Measurements from ENCODE around the gene C1RL.
"Not testable (repeated sequence)": the region's sequence is repeated elsewhere in the genome, so short reads cannot be mapped to it uniquely, and the experiment has no call there.

The C1RL gene

DNA sequence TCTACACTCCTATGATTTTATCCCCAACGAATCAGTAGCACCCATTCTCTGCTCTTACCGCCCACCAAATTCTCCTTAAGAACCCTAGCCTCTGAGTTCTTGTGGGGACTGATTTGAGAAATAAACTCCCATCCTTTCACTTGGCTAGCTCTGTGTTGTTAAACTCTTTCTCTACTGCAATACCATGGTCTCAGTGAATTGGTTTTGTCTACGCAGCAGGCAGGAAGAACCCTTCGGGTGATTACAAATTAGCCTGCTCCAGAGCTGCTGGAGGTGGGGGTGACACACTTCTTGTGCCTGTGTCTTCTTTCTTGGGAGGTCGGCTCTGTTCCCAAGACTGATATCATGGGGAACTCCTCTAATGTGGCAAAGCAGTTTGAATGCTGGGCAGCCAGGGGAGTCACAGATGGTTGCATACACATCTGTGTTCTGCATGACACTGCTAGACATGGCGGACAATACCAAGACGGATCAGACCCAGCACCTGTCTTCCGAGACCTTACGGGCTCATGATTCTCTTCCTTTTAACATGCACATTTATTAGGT lies 50.1 kb downstream of the C1RL start:
- DNase-seq: no peak

DNA sequence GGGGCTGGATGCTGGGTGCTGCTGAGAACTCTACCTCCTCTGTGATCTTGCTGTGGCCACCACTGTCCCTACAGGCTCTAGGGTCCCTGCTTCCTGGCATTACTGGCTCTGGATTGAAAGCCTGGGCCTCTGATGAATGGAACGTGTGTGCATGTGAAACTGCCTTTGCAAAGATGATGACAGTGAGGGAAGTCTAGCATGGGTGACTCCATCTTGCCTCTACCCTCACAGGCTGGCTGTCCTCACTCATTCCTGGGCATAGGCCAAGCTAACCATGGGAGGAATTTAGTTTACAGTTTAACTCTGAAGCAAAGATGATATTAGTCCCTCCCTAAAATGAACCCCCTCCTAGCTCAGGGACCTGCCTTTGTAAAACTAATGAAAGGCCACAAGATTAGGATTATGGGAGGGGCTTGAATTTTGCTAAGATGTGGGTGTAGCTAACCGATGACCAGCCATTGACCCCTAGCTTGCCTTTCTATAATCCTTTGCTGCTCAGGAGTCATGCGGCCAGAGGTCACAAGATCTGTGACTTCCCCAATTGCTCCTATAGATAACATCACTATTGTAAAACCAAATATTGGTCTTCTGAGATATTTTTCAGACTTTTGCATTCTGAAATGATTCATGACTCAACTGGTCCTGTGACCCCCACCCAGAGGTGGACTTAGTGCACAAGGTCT lies 50.7 kb downstream of the C1RL start:
- no peak for DNase-seq

DNA sequence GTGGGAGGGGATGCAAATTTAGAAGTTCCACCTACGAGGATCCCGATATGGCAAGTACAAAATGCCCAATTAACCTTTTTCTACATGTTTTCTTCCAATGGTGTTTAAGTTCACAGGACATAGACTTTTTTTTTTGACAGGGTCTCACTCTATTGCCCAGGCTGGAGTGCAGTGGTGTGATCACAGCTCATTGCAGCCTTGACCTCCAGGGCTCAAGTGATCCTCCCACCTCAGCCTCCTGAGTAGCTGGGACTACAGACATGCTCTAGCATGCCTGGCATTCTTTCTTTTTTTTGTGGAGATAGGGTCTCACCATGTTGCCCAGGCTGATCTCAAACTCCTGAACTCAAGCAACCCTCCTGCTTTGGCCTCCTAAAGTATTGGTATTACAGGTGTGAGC lies 53.3 kb downstream of the C1RL start:
- DNase-seq: not testable (repeated sequence)

DNA sequence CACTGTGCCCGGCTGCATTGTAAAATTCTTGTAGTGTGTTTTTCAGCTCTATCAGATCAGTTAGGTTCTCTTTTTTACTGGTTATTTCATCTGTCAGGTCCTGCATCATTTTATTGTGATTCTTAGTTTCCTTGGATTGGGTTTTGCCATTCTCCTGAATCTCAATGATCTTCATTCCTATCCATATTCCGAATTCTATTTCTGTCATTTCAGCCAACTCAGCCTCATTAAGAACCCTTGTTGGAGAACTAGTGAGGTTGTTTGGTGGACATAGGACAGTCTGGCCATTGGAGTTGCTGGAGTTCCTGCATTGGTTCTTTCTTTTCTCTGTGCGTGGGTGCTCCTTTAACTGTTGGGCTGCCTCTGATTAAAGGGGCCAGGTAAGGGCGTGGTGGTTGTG lies 54.1 kb downstream of the C1RL start:
- DNase-seq: no peak

DNA sequence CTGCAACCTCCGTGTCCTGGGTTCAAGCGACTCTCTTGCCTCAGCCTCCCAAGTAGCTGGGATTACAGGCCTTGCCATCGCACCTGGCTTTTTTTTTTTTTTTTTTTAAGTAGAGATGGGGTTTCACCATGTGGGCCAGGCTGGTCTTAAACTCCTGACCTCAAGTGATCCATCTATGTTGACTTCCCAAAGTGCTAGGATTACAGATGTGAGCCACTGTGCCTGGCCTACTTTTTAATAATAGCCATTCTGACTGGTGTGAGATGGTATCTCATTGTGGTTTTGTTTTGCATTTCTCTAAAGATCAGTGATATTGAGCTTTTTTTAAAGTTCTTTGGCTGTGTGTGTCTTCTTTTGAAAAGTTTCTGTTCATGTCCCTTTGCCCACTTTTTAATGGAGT lies 59.0 kb downstream of the C1RL start:
- DNase-seq: not testable (repeated sequence)

DNA sequence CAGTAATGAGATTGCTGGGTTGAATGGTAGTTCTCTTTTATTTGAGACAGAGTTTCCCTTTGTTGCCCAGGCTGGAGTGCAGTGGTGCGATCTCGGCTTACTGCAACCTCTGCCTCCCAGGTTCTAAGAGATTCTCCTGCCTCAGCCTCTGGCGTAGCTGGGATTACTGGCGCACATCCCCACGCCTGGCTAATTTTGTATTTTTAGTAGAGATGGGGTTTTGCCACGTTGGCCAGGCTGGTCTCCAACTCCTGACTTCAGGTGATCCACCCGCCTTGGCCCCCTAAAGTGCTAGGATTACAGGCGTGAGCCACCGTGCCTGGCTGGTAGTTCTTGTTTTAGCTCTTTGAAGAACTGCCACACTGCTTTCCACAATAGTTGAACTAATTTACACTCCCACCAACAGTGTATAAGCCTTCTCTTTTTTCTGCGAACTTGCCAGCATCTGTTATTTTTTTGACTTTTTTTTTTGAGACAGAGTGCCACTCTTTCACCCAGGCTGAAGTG lies 59.5 kb downstream of the C1RL start:
- DNase-seq: not testable (repeated sequence)

DNA sequence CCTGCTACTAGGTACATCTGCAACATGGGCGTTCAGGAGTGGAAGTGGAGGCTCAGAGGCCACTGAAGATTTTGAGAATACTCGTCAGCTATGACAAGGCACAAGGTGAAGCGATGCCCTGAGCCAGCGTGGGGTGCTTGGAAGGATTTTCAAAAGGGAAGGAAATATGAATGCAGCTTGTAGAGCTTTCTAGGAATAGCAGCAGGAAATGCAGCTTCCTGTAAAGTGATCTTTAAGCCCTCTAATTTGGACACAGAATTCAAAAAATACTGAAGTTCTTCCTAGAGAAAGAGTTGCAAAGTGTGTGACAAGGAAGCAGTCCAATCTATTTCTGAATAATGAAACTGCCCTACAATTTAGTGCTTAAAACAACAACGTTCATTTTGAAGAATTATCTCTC lies 61.7 kb downstream of the C1RL start:
- no peak for DNase-seq

DNA sequence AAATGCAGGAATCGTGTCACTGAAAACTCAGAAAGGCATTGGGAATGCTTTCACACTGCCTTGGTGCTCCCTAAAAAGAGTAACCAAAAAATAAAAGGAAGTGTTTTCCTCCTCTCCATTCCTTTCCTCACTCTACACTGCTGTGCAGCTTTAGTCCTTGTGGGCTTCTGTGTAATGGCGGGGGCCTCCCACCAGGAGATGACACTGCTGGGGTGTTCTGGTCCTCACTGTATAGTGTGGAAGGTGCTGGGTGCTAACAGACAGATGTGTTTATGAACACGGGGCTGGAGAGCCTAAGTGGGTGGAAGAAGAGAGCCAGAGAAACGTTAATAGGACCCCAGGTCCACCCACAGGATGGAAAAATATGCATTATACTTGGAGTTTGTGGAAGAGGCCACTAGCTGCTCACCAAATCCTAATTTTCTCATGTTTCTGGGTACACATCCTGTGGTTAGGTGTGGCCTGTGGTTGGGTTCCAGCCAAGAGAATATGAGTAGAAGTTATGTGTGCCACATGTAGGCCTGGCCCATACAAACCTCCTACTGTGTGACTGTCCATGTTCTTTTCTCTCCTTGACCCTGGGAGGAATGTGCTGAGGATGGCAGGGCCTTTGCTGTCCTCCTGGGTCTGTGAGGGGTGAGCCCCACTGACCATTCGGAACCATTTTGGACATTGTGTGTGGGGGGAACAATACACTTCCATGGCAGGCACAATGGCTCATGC lies 62.5 kb downstream of the C1RL start:
- no peak for DNase-seq

DNA sequence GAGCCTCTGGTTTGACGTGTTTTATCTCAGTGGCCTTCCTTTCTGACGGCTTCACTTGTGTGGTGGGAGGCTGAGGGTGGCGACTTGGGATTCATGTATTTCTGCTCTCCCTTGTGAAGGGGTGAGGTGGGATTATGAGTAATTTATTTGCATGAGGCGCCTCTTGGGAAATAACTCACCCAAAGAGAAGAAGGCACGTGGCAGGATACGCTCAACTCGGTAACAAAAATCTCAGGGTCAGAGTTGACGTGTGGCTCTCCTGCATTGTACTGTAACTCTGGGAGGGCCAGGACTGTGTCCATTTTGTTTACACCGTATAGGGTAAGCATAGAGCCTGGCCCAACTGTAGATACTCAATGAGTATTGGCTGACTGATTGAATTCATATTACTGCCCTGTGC lies 63.1 kb downstream of the C1RL start:
- no peak for DNase-seq

Data from activated CD8-positive, alpha-beta memory T cell treated with anti-CD3 and anti-CD28 coated beads for 24 hours (primary cell).